Body of pancreas (tissue), 4 donors: ENCODE data around the gene SSRP1. TPM values are rescaled to one million over a fixed set of nuclear protein-coding genes. Genes with fewer than 3 reads are reported as not detected.

Experiments
- ATAC-seq: fragments of 150-250 bp; one replicate; pipeline ENCODE4 v1.9.1; 2016
- DNase-seq, 4 donors: peaks; one replicate each; pipeline ENCODE4 v3.0.0-alpha.2; 2019
- H3K27ac ChIP-seq, 4 donors: fragments of 200-600 bp; sonication (generic); 1 replicate in 3 of 4; 2 replicates in 1 of 4; pipeline versions ENCODE4 v1.5.1 to v1.6.1; 2016 to 2019; ENCODE audit warnings: mild to moderate bottlenecking in 1 of 4, mixed read lengths in 1 of 4, moderate library complexity in 1 of 4
- H3K27me3 ChIP-seq, 2 donors: fragments of 200-600 bp; sonication (generic); one replicate each; pipeline ENCODE4 v1.6.0; 2016; ENCODE audit warnings: mild to moderate bottlenecking in 1 of 2
- H3K36me3 ChIP-seq, 2 donors: fragments of 200-600 bp; sonication (generic); replicated peaks in 1 of 2; 2 replicates each; pipeline ENCODE4 v1.5.1; 2016; ENCODE audit warnings: low read depth in 2 of 2; ENCODE audit not compliant: insufficient read depth in 1 of 2
- H3K4me1 ChIP-seq: fragments of 200-600 bp; sonication (generic); one replicate; pipeline ENCODE4 v1.6.0; 2016
- H3K4me3 ChIP-seq, 2 donors: fragments of 200-600 bp; sonication (generic); 1 replicate in 1 of 2; 2 replicates in 1 of 2; pipeline ENCODE4 v1.5.1; 2016 to 2019
- H3K9me3 ChIP-seq, 3 donors: fragments of 200-600 bp; sonication (generic); 1 replicate in 2 of 3; 2 replicates in 1 of 3; pipeline ENCODE4 v1.5.1; 2016
- CTCF ChIP-seq, 7 experiments: fragments of 450-650 bp in 4 of 7; fragments of 200-600 bp in 3 of 7; sonication (generic) in 3 of 7; IDR thresholded peaks; one replicate each; pipeline ENCODE4 v1.5.1; 2016 to 2019; ENCODE audit warnings: antibody characterized with exemption in 7 of 7
- POLR2A ChIP-seq, 3 donors: fragments of 450-650 bp; IDR thresholded peaks; one replicate each; pipeline ENCODE4 v1.6.1; 2016; ENCODE audit warnings: antibody characterized with exemption in 3 of 3, mild to moderate bottlenecking in 2 of 3
- WGBS, 2 donors: methylation state at CpG; one replicate each; pipeline ENCODE4 v1.1.5; 2017; 5-methylcytosine and 5-hydroxymethylcytosine counted together
- intact Hi-C: fragments of 100-400 bp; cut with DNase I; formaldehyde crosslinking; loops from one replicate; pipeline ENCODE4 v1.15.1; 2023
- total RNA-seq, 2 donors: library from RNA; depleted of rRNA; stranded (reverse); fragments of >200 nt; gene quantifications; one replicate each; pipeline ENCODE4 v1.1.0, GENCODE V29; 2016

The SSRP1 gene
- total RNA-seq, 2 donors from 2014 or later, result 44.2 to 51.9 TPM

- H3K36me3 ChIP-seq, result no peaks in the 10 kb centered on the region
- 65 to 74% methylated on average over 7 of the region's 7 CpGs for WGBS, 2 donors
- H3K27ac ChIP-seq, result peak overlapping the region in 1 of 4 donors; percentile 10
- intact Hi-C loops, result no loop called here
- no peak for TF ChIP-seq CTCF (IDR thresholded peaks at IDR 0.05)
- no peak for TF ChIP-seq POLR2A (IDR thresholded peaks at IDR 0.05)
- no peaks in the 10 kb centered on the region for H3K9me3 ChIP-seq
- H3K4me1 ChIP-seq, result peaks cover 10% of the 10 kb centered on the region
- ATAC-seq (no peak), DNase-seq (no peak)
- H3K27me3 ChIP-seq, result no peaks in the 10 kb centered on the region
- H3K4me3 ChIP-seq, result no peak overlapping the region
Measured at GRCh38 chr11:57278721-57279095, 57.0 kb downstream of the SSRP1 start.

GRCh38 chr11:57277845-57278720, 57.6 kb downstream of the SSRP1 start:
- ATAC-seq (peak; percentile 83), DNase-seq (peak; percentile 67 to 76 (median 72))
- H3K27ac ChIP-seq, result peak overlapping the region in 3 of 4 donors; percentile 10 to 25 (median 14)
- TF ChIP-seq CTCF (IDR thresholded peaks at IDR 0.05) (peak; percentile 70 to 84 (median 76)), POLR2A (IDR thresholded peaks at IDR 0.05) (no peak)
- peaks cover 10% of the 10 kb centered on the region for H3K4me1 ChIP-seq
- 11% methylated on average over 14 of the region's 14 CpGs for WGBS, 2 donors
- no peak overlapping the region for H3K4me3 ChIP-seq
- intact Hi-C loops, result no loop called here
- H3K36me3 ChIP-seq, result no peaks in the 10 kb centered on the region
- no peaks in the 10 kb centered on the region for H3K27me3 ChIP-seq
- peaks cover 0 to 4% (median 0%) of the 10 kb centered on the region in 3 donors for H3K9me3 ChIP-seq

GRCh38 chr11:57276971-57277675, 58.6 kb downstream of the SSRP1 start:
- ATAC-seq (peak; percentile 46), DNase-seq (no peak)
- peak overlapping the region in 2 of 4 donors; percentile 10 to 14 for H3K27ac ChIP-seq
- intact Hi-C loops, result no loop called here
- peaks cover 0 to 4% (median 0%) of the 10 kb centered on the region in 3 donors for H3K9me3 ChIP-seq
- TF ChIP-seq CTCF (IDR thresholded peaks at IDR 0.05) (no peak), POLR2A (IDR thresholded peaks at IDR 0.05) (no peak)
- H3K4me3 ChIP-seq, result no peak overlapping the region
- WGBS, 2 donors, result 31 to 32% methylated on average over 6 of the region's 6 CpGs
- H3K27me3 ChIP-seq, result no peaks in the 10 kb centered on the region
- H3K36me3 ChIP-seq, result no peaks in the 10 kb centered on the region
- peaks cover 10% of the 10 kb centered on the region for H3K4me1 ChIP-seq

GRCh38 chr11:57276169-57276970, 59.3 kb downstream of the SSRP1 start:
- Histone ChIP-seq H3K27ac (no peak overlapping the region), H3K36me3 (no peaks in the 10 kb centered on the region), H3K4me1 (peaks cover 10% of the 10 kb centered on the region), H3K27me3 (no peaks in the 10 kb centered on the region), H3K9me3 (peaks cover 0 to 4% (median 0%) of the 10 kb centered on the region in 3 donors), H3K4me3 (no peak overlapping the region)
- DNase-seq (no peak), ATAC-seq (peak; percentile 21)
- 53 to 55% methylated on average over 3 of the region's 3 CpGs for whole genome bisulfite sequencing, 2 donors
- no peak for TF ChIP-seq CTCF (IDR thresholded peaks at IDR 0.05)
- intact Hi-C loops, result no loop called here

Other genes starting within 250 kb of the SSRP1 start
- not detected for gene LRRC55, start 153.9 kb downstream of the SSRP1 start, total RNA-seq
- gene APLNR, start 98.6 kb downstream of the SSRP1 start, total RNA-seq, result 1 to 10 TPM in 1 of 2 donors, under 1 TPM in 1; 0.66 to 1.3 TPM
- 100 to 1,000 TPM in 1 of 2 donors, 10 to 100 TPM in 1; 83.5 to 115 TPM for gene TNKS1BP1, start 10.9 kb downstream of the SSRP1 start, total RNA-seq
- not detected for gene P2RX3, start 2.5 kb upstream of the SSRP1 start, total RNA-seq
- not detected for gene PRG3, start 45.3 kb upstream of the SSRP1 start, total RNA-seq
- not detected for gene PRG2, start 54.8 kb upstream of the SSRP1 start, total RNA-seq
- gene SLC43A3, start 91.2 kb upstream of the SSRP1 start, total RNA-seq, result 10 to 100 TPM; 23.1 to 30.0 TPM
- gene RTN4RL2, start 124.6 kb upstream of the SSRP1 start, total RNA-seq, result 1 to 10 TPM in 1 of 2 donors, under 1 TPM in 1; 0.99 to 3.4 TPM
- gene SLC43A1, start 179.8 kb upstream of the SSRP1 start, total RNA-seq, result 100 to 1,000 TPM in 1 of 2 donors, 10 to 100 TPM in 1; 87.7 to 128 TPM
- gene TIMM10, start 194.9 kb upstream of the SSRP1 start, total RNA-seq, result 10 to 100 TPM in 1 of 2 donors, 1 to 10 TPM in 1; 5.6 to 24.4 TPM
- not detected for gene SMTNL1, start 201.7 kb upstream of the SSRP1 start, total RNA-seq
- 10 to 100 TPM in 1 of 2 donors, 1 to 10 TPM in 1; 7.9 to 17.4 TPM for gene UBE2L6, start 231.8 kb upstream of the SSRP1 start, total RNA-seq